Nephron progenitor cell (in vitro differentiated cells): ENCODE data around the gene SMLR1.

Source experiments
- DNase-seq: peaks from one replicate; pipeline ENCODE4 v3.0.0; 2021
- H3K27ac Mint-ChIP-seq: 2 replicates; pipeline ENCODE4 v1.8.0; 2021; ENCODE audit warnings: mild to moderate bottlenecking, moderate library complexity, mixed read lengths
- H3K27me3 Mint-ChIP-seq: 2 replicates; pipeline ENCODE4 v1.8.0; 2021; ENCODE audit warnings: mild to moderate bottlenecking, low read depth, mixed read lengths; ENCODE audit not compliant: poor library complexity
- H3K36me3 Mint-ChIP-seq: 2 replicates; pipeline ENCODE4 v1.8.0; 2021; ENCODE audit warnings: low read depth, mixed read lengths
- H3K4me1 Mint-ChIP-seq: 2 replicates; pipeline ENCODE4 v1.8.0; 2021; ENCODE audit warnings: mixed read lengths
- H3K4me3 Mint-ChIP-seq: 2 replicates; pipeline ENCODE4 v1.8.0; 2021; ENCODE audit warnings: mild to moderate bottlenecking, moderate library complexity, mixed read lengths
- H3K9me3 Mint-ChIP-seq: 2 replicates; pipeline ENCODE4 v1.8.0; 2021; ENCODE audit warnings: mild to moderate bottlenecking, moderate library complexity, mixed read lengths
- CTCF ChIP-seq: fragments of 200-600 bp; sonication (generic); IDR thresholded peaks from 2 replicates; pipeline ENCODE4 v1.5.0; 2021; ENCODE audit warnings: antibody characterized with exemption

SMLR1 gene

GRCh38 chr6:130829333-130829910, 2.2 kb downstream of the SMLR1 start:
- Mint-ChIP-seq H3K4me1 (no peaks in the 10 kb centered on the region), H3K27ac (no peak overlapping the region), H3K9me3 (no peaks in the 10 kb centered on the region), H3K4me3 (no peak overlapping the region), H3K27me3 (no peaks in the 10 kb centered on the region), H3K36me3 (no peaks in the 10 kb centered on the region)
- DNase-seq, result no peak
- no peak for TF ChIP-seq CTCF

DNA sequence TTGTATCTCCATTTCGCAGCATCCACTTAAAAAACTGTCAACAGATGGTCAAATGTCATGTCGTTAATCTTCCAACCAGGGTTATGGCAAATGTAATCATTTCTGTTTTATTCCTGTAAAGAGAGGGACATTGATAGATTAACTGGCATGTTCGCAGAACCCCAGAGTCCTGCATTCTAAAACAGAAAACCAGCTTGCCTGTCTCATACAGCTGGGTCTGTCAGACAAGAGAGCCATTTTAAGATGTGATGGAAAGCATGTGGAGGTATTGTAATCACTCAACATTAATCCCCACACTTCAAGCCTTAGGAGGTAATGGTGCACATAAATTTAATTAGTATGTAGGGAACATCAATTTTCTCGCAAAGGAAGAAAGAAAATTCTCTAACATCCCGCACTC, 4.4 kb downstream of the SMLR1 start:
- Mint-ChIP-seq H3K4me1 (no peaks in the 10 kb centered on the region), H3K27ac (no peak overlapping the region), H3K4me3 (no peak overlapping the region), H3K9me3 (no peaks in the 10 kb centered on the region), H3K27me3 (no peaks in the 10 kb centered on the region), H3K36me3 (no peaks in the 10 kb centered on the region)
- TF ChIP-seq CTCF, result no peak
- DNase-seq, result no peak

- no peak for DNase-seq
- Mint-ChIP-seq H3K27me3 (no peaks in the 10 kb centered on the region), H3K4me1 (no peaks in the 10 kb centered on the region), H3K9me3 (no peaks in the 10 kb centered on the region), H3K4me3 (no peak overlapping the region), H3K36me3 (peaks cover under 1% of the 10 kb centered on the region), H3K27ac (no peak overlapping the region)
- no peak for TF ChIP-seq CTCF
These were observed 6.4 kb downstream of the SMLR1 start for GRCh38 chr6:130833569-130833968.

GRCh38 chr6:130834482-130835251, 7.5 kb downstream of the SMLR1 start:
- H3K36me3 Mint-ChIP-seq, result peaks cover 6% of the 10 kb centered on the region

GRCh38 chr6:130836055-130836640, 8.9 kb downstream of the SMLR1 start:
- no peak for TF ChIP-seq CTCF
- DNase-seq, result no peak
- Mint-ChIP-seq H3K4me3 (no peak overlapping the region), H3K27ac (no peak overlapping the region), H3K9me3 (no peaks in the 10 kb centered on the region), H3K27me3 (peaks cover 3% of the 10 kb centered on the region), H3K36me3 (peaks cover 12% of the 10 kb centered on the region), H3K4me1 (peaks cover 7% of the 10 kb centered on the region)

More at GRCh38 chr6:130834482-130835251, 7.5 kb downstream of the SMLR1 start:
- Mint-ChIP-seq H3K9me3 (no peaks in the 10 kb centered on the region), H3K4me1 (no peaks in the 10 kb centered on the region), H3K27me3 (peaks cover 3% of the 10 kb centered on the region), H3K4me3 (no peak overlapping the region), H3K27ac (no peak overlapping the region)
- no peak for TF ChIP-seq CTCF
- no peak for DNase-seq
